Skin of body (tissue), 2 donors: ENCODE data around the gene PHKA1. TPM values are rescaled to one million over a fixed set of nuclear protein-coding genes. Genes with fewer than 3 reads are reported as not detected.
"Not testable (repeated sequence)": the region's sequence is repeated elsewhere in the genome, so short reads cannot be mapped to it uniquely, and the experiment has no call there.

Experiments
- DNase-seq: peaks from one replicate; lab custom pipeline; 2025; lab: John Stamatoyannopoulos, UW
- total RNA-seq: library from RNA; depleted of rRNA; stranded (reverse); fragments of >200 nt; gene quantifications from one replicate; pipeline ENCODE4 v1.2.3, GENCODE V29; 2014

The PHKA1 gene
- total RNA-seq, 1 donor from 2014 or later, result 3.9 TPM

DNA sequence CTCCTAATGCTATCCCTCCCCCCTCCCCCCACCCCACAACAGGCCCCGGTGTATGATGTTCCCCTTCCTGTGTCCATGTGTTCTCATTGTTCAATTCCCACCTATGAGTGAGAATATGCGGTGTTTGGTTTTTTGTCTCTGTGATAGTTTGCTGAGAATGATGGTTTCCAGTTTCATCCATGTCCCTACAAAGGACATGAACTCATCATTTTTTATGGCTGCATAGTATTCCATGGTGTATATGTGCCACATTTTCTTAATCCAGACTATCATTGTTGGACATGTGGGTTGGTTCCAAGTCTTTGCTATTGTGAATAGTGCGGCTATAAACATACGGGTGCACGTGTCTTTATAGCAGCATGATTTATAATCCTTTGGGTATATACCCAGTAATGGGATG, 44.6 kb downstream of the PHKA1 start:
- not testable (repeated sequence) for DNase-seq

DNA sequence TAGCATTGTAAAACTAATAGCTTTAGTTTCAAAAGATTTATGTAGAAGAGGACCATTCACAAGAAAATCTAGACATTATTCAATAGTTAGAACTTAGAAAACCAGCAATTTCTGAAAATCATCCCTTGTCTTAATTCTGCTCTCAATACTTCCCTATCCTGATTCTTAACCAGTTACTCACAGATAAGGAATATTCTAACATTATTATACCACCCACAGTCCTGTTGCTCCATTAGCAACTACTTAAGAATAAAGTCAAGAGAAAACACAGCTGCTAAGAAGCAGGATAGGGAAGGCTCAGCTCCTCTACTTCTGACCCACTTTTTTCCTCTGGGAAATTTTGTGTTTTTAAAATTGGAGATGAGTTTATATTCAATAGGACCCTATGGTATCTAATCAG, 47.7 kb downstream of the PHKA1 start:
- DNase-seq, result no peak

DNA sequence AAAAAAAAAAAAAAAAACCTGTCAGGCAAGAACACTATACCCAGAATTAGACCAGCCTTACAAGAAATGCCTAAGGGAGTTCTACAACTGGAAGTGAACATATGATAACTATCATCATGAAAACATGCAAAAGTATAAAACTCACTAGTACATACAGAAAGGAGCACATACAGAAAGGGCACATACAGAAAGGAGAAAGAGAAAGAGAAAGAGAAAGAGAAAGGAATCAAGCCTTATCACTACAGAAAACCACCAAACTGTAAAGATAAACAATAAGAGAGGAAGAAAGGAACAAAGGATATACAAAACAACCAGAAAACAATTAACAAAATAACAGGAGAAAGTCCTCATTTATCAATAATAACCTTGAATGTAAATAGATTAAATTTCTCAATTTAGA, 50.4 kb downstream of the PHKA1 start:
- no peak for DNase-seq

GRCh38 chrX:72662020-72662747, 51.9 kb downstream of the PHKA1 start:
- DNase-seq, result no peak

DNA sequence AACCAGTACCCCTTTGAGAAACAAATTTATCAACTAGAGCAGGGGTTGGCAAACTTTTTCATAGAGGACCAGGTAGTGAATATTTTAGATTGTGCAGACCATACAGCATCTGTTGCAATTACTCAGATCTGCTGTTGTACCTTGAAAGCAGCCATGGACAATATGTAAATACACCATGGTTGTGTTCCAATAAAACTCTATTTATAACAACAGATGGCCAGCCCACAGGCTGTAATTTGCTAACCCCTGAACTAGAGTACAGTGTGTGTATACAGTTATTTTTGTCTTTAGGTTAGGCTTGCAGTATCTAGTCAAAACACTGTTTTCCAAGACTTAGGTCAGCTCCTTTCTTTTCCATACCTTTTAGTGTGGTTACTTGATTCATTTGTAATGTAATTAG, 54.4 kb downstream of the PHKA1 start:
- no peak for DNase-seq

- no peak for DNase-seq
These were observed 62.0 kb downstream of the PHKA1 start for GRCh38 chrX:72652082-72652481.

GRCh38 chrX:72644946-72645345, 69.2 kb downstream of the PHKA1 start:
- DNase-seq, result no peak

DNA sequence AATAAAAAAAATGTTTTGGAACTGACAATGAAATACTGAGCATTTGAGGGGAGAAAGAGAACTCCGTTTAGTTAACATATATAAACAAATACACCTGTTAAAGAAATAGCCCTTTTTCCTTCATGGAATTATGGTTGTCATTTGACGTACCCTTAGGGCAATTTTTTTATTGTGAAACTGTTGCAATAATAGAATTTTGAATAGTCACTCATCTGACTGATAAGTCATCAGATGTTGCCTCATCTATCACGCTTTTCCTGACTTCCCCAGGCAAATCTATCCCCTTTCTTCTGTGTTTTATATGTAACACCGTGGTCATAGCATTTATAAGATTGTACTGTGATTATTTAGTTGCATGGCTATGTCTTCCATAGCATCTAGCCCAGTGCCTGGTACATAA, 72.5 kb downstream of the PHKA1 start:
- DNase-seq, result no peak

- no peak for DNase-seq
These were observed 78.2 kb downstream of the PHKA1 start for GRCh38 chrX:72635930-72636329.

GRCh38 chrX:72634331-72634730, 79.8 kb downstream of the PHKA1 start:
- DNase-seq, result peak; percentile 6

GRCh38 chrX:72630185-72630584, 83.9 kb downstream of the PHKA1 start:
- DNase-seq, result no peak

GRCh38 chrX:72624194-72624593, 89.9 kb downstream of the PHKA1 start:
- DNase-seq, result no peak

DNA sequence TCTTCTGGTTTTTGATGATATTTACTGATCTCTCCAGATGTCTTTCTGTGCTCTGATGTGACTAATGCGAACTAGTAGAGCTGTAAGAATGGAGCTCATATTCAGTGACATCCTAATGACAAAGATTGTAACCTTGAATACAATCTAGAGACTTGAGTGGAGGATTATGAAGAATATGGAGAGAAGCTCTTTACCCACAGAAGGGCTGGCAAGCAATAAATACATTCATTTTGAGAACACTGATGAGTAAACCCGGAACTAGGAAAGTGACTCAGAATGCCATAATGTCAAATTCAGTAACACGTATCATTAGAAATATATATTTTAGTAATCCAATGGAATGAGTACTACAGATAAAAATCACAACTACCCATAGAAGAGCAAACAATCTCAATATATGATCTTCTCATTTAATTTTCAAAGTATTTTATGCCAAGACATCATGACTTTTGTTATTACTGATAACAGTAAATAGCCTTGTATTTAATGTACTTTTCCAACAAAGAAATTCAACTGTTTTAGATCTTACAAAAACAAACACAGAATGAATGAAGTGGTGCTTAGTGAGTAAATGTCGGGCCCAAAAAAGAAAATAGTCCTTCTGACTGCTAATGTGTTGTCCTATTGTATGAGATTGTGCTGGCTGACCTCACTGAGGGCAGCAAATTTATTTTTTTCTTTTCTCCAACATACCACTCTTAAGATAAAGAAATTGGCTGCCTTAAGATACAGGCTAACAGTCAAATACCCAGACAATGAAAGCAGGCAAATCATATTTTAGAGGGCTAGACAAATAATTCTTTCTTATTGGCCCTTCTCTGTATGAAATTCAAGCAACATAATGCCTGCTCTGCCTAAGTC, 92.3 kb downstream of the PHKA1 start:
- no peak for DNase-seq

DNA sequence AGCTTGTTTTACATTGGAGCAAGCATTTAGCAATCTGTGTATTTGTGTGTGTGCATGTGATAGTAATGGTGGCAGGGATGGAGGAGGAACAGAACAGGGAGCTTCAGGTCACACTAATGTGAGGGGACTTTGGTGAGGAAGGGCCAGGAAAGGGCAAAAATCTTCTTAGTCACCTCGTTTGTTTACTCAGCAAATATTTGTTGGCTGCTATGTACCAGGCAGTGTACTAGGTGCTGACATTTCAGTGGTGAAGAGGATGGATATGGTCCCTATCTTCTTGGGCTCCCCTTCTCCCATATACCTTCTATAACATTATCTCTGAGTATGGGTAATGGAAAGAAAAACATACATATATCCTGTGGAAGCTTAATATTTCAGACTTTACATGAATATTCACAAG, 92.9 kb downstream of the PHKA1 start:
- DNase-seq, result no peak

- no peak for DNase-seq
These were observed 93.5 kb downstream of the PHKA1 start for GRCh38 chrX:72620550-72621145.

GRCh38 chrX:72609313-72609712, 104.8 kb downstream of the PHKA1 start:
- no peak for DNase-seq

- no peak for DNase-seq
These were observed 109.4 kb downstream of the PHKA1 start for GRCh38 chrX:72604705-72605104.

DNA sequence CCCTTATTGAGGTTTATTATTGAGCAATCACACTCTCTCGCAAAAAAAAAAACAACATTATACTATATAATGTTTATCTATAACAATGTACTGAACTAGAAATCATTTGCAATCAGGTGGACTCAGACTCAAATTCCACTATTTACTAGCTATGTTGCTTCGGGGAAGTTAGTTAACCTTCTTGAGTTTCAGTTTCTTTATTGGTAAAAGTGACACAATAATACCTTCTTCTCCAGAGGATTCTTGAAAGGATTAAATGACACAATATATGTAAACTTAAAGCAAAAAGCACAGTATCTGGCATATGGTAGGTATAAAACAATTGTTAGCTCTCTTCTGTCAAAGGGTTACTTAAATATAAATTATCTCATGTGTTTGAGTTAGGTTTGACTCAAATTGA, 110.0 kb downstream of the PHKA1 start:
- DNase-seq, result no peak

DNA sequence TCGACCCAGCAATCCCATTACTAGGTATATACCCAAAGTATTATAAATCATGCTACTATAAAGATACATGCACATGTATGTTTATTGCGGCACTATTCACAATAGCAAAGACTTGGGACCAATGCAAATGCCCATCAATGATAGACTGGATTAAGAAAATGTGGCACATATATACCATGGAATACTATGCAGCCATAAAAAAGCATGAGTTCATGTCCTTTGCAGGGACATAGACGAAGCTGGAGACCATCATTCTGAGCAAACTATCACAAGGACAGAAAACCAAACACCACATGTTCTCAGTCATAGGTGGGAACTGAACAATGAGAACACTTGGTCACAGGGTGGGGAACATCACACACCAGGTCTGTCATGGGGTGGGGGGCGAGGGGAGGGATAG, 123.1 kb downstream of the PHKA1 start:
- DNase-seq, result not testable (repeated sequence)

GRCh38 chrX:72584163-72584562, 129.9 kb downstream of the PHKA1 start:
- no peak for DNase-seq

- no peak for DNase-seq
These were observed 137.8 kb downstream of the PHKA1 start for GRCh38 chrX:72576141-72576894.

DNA sequence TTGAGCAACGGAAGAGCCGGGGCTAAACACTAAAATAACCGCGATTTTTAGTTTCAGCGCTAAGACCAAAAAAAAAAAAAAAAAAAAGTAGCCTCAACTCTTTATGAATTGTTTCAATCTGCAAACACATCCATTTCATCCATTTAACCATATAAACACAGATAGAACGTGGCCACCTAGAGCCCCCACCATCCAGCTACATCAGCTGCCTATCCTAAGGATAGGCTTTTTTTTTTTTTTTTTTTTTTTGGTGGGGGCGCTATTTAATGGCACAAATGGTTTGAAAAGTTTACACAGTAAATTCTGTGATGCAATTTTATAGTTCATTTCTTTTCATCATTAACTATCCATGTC, 141.0 kb downstream of the PHKA1 start:
- no peak for DNase-seq
